NCI-H2029 treated with DMSO at 0.1 percent for 48 hours (cell line): ENCODE measurements around the gene TCAIM.
"Not testable (repeated sequence)": the region's sequence is repeated elsewhere in the genome, so short reads cannot be mapped to it uniquely, and the experiment has no call there.

ENCODE experiments used
- DNase-seq: peaks from one replicate; lab custom pipeline; 2025; lab: John Stamatoyannopoulos, UW

TCAIM gene

GRCh38 chr3:44343421-44343820 lies 4.9 kb downstream of the TCAIM start:
- no peak for DNase-seq

- DNase-seq = not testable (repeated sequence)
These were observed 8.0 kb downstream of the TCAIM start for GRCh38 chr3:44346590-44346989.

GRCh38 chr3:44348993-44349392 lies 10.4 kb downstream of the TCAIM start:
- no peak for DNase-seq

GRCh38 chr3:44353355-44353924 lies 14.9 kb downstream of the TCAIM start:
- no peak for DNase-seq

- peak; percentile 53 for DNase-seq
These were observed 16.9 kb downstream of the TCAIM start for GRCh38 chr3:44355362-44356033.

- DNase-seq = no peak
These were observed 20.7 kb downstream of the TCAIM start for GRCh38 chr3:44359146-44359751.

- DNase-seq = no peak
These were observed 25.0 kb downstream of the TCAIM start for GRCh38 chr3:44363591-44363990.

- DNase-seq = no peak
These were observed 27.4 kb downstream of the TCAIM start for GRCh38 chr3:44365952-44366351.

GRCh38 chr3:44375450-44375849 lies 36.9 kb downstream of the TCAIM start:
- DNase-seq = no peak

GRCh38 chr3:44387404-44387803 lies 48.8 kb downstream of the TCAIM start:
- no peak for DNase-seq

GRCh38 chr3:44392489-44392888 lies 53.9 kb downstream of the TCAIM start:
- no peak for DNase-seq

GRCh38 chr3:44395714-44396113 lies 57.1 kb downstream of the TCAIM start:
- DNase-seq = no peak

- DNase-seq = peak; percentile 18
These were observed 57.9 kb downstream of the TCAIM start for GRCh38 chr3:44396200-44397171.

GRCh38 chr3:44398271-44398670 lies 59.7 kb downstream of the TCAIM start:
- DNase-seq = not testable (repeated sequence)

- no peak for DNase-seq
These were observed 60.3 kb downstream of the TCAIM start for GRCh38 chr3:44398853-44399252.

GRCh38 chr3:44400771-44401170 lies 62.2 kb downstream of the TCAIM start:
- DNase-seq = no peak

GRCh38 chr3:44402548-44402947 lies 64.0 kb downstream of the TCAIM start:
- DNase-seq = no peak

- DNase-seq = no peak
These were observed 71.3 kb downstream of the TCAIM start for GRCh38 chr3:44409640-44410410.

GRCh38 chr3:44411031-44411645 lies 72.6 kb downstream of the TCAIM start:
- DNase-seq = no peak

GRCh38 chr3:44412365-44412764 lies 73.8 kb downstream of the TCAIM start:
- no peak for DNase-seq

- no peak for DNase-seq
These were observed 76.0 kb downstream of the TCAIM start for GRCh38 chr3:44414517-44415090.
